Loucy (cell line): ENCODE measurements around the gene ZNF135.

Experiments used
- H2AFZ ChIP-seq: fragments of 200-600 bp; sonication (generic); 2 replicates; pipeline ENCODE4 v1.6.0; 2016; ENCODE audit warnings: antibody characterized with exemption, mild to moderate bottlenecking, low read length, moderate library complexity
- H3F3A ChIP-seq: fragments of 200-600 bp; 2 replicates; pipeline ENCODE4 v1.6.0; 2016; ENCODE audit warnings: antibody characterized with exemption, low read depth, mild to moderate bottlenecking
- H3K27me3 ChIP-seq: fragments of 200-600 bp; sonication (generic); 2 replicates; pipeline ENCODE4 v1.6.1; 2014; ENCODE audit warnings: low read length, mild to moderate bottlenecking; ENCODE audit not compliant: insufficient read depth, poor library complexity, severe bottlenecking
- H3K36me3 ChIP-seq: fragments of 200-600 bp; sonication (generic); 2 replicates; pipeline ENCODE4 v1.6.1; 2016; ENCODE audit warnings: low read length; ENCODE audit not compliant: insufficient read depth
- H3K4me1 ChIP-seq: fragments of 200-600 bp; sonication (generic); 2 replicates; pipeline ENCODE4 v1.5.1; 2014; ENCODE audit warnings: low read length, mild to moderate bottlenecking; ENCODE audit not compliant: insufficient read depth, poor library complexity, severe bottlenecking
- H3K4me2 ChIP-seq: fragments of 200-600 bp; sonication (generic); 2 replicates; pipeline ENCODE4 v1.6.0; 2014; ENCODE audit warnings: antibody characterized with exemption, low read length, low read depth, mild to moderate bottlenecking; ENCODE audit not compliant: poor library complexity, severe bottlenecking
- H3K4me3 ChIP-seq: fragments of 200-600 bp; sonication (generic); 2 replicates; pipeline ENCODE4 v1.5.1; 2014; ENCODE audit warnings: low read length, mild to moderate bottlenecking, mixed read lengths; ENCODE audit not compliant: poor library complexity, severe bottlenecking
- H3K79me2 ChIP-seq: fragments of 200-600 bp; sonication (generic); 2 replicates; pipeline ENCODE4 v1.6.1; 2014; ENCODE audit warnings: low read length; ENCODE audit not compliant: insufficient read depth
- H3K9ac ChIP-seq: fragments of 200-600 bp; sonication (generic); 2 replicates; pipeline ENCODE4 v1.6.0; 2014; ENCODE audit warnings: mild to moderate bottlenecking, low read depth, low read length, moderate library complexity; ENCODE audit not compliant: poor library complexity, severe bottlenecking
- H3K9me2 ChIP-seq: fragments of 200-600 bp; sonication (generic); replicated peaks from 2 replicates; pipeline ENCODE4 v1.6.1; 2016; ENCODE audit warnings: low read depth, low read length, mixed read lengths
- H3K9me3 ChIP-seq: fragments of 200-600 bp; sonication (generic); 2 replicates; pipeline ENCODE4 v1.6.1; 2014; ENCODE audit warnings: mild to moderate bottlenecking, antibody characterized with exemption, low read length, low read depth; ENCODE audit not compliant: insufficient read depth
- H4K20me1 ChIP-seq: fragments of 200-600 bp; sonication (generic); 2 replicates; pipeline ENCODE4 v1.6.0; 2014; ENCODE audit warnings: antibody characterized with exemption, low read length, mild to moderate bottlenecking; ENCODE audit not compliant: insufficient read depth, poor library complexity, severe bottlenecking
- EZH2phosphoT487 ChIP-seq: fragments of 200-600 bp; IDR thresholded peaks from 2 replicates; pipeline ENCODE4 v1.6.1; 2018; ENCODE audit warnings: antibody characterized with exemption, mild to moderate bottlenecking, moderate library complexity, borderline replicate concordance
- TF ChIP-seq, protein P1 (sequence below): fragments of 200-600 bp; sonication (generic); conservative IDR thresholded peaks from 2 replicates; pipeline ENCODE4 v1.5.1; 2014; ENCODE audit warnings: mild to moderate bottlenecking, antibody characterized with exemption, low read length

Gene ZNF135

GRCh38 chr19:58059003-58059670 lies at the start of gene ZNF135:
TSS of gene ZNF135 (plus strand) at chr19:58059282. CDS start at chr19:58060003, 721 bp downstream.
- Histone ChIP-seq H2AFZ (peak within 1 kb of the TSS; percentile 88), H3K4me2 (peak within 1 kb of the TSS; percentile 65), H3K4me1 (peaks cover 7% of the 10 kb centered on the region), H3K9ac (peak within 1 kb of the TSS; percentile 83), H3K36me3 (no peaks in the 10 kb centered on the region), H3K79me2 (no peaks in the 10 kb centered on the region), H3K4me3 (peak within 1 kb of the TSS; percentile 75), H3K9me3 (peaks cover 7% of the 10 kb centered on the region; the same call in 1 of the 2 replicates), H4K20me1 (no peaks in the 10 kb centered on the region), H3K27me3 (no peaks in the 10 kb centered on the region), H3F3A (no peaks in the 10 kb centered on the region), H3K9me2 (no peaks in the 10 kb centered on the region)
- TF ChIP-seq EZH2phosphoT487 = no peak
- TF ChIP-seq, protein P1, sequence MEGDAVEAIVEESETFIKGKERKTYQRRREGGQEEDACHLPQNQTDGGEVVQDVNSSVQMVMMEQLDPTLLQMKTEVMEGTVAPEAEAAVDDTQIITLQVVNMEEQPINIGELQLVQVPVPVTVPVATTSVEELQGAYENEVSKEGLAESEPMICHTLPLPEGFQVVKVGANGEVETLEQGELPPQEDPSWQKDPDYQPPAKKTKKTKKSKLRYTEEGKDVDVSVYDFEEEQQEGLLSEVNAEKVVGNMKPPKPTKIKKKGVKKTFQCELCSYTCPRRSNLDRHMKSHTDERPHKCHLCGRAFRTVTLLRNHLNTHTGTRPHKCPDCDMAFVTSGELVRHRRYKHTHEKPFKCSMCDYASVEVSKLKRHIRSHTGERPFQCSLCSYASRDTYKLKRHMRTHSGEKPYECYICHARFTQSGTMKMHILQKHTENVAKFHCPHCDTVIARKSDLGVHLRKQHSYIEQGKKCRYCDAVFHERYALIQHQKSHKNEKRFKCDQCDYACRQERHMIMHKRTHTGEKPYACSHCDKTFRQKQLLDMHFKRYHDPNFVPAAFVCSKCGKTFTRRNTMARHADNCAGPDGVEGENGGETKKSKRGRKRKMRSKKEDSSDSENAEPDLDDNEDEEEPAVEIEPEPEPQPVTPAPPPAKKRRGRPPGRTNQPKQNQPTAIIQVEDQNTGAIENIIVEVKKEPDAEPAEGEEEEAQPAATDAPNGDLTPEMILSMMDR = no peak

GRCh38 chr19:58009301-58009665 lies 49.8 kb upstream of the ZNF135 start:
- no peak overlapping the region for H3K4me2 ChIP-seq
- H3K79me2 ChIP-seq = no peaks in the 10 kb centered on the region
- H4K20me1 ChIP-seq = no peaks in the 10 kb centered on the region
- no peak overlapping the region for H2AFZ ChIP-seq
- H3K4me3 ChIP-seq = no peak overlapping the region
- H3K9me2 ChIP-seq = no peaks in the 10 kb centered on the region
- TF ChIP-seq EZH2phosphoT487 = no peak
- TF ChIP-seq, protein P1 = no peak
- H3K9me3 ChIP-seq = peaks cover 6% of the 10 kb centered on the region; the same call in 1 of the 2 replicates
- H3K4me1 ChIP-seq = no peaks in the 10 kb centered on the region
- H3F3A ChIP-seq = no peaks in the 10 kb centered on the region
- 0 out of 2 replicates have a peak, but pooled peaks cover 3% of the 10 kb centered on the region for H3K36me3 ChIP-seq
- H3K9ac ChIP-seq = no peak overlapping the region
- H3K27me3 ChIP-seq = no peaks in the 10 kb centered on the region

- Histone ChIP-seq H3K4me1 (no peaks in the 10 kb centered on the region), H3K79me2 (no peaks in the 10 kb centered on the region), H3K9me2 (no peaks in the 10 kb centered on the region), H3K4me2 (no peak overlapping the region), H3K9me3 (peaks cover 6% of the 10 kb centered on the region; the same call in 1 of the 2 replicates), H3F3A (no peaks in the 10 kb centered on the region), H3K27me3 (no peaks in the 10 kb centered on the region), H4K20me1 (no peaks in the 10 kb centered on the region), H2AFZ (no peak overlapping the region), H3K4me3 (no peak overlapping the region), H3K36me3 (0 out of 2 replicates have a peak, but pooled peaks cover 3% of the 10 kb centered on the region), H3K9ac (no peak overlapping the region)
- TF ChIP-seq, protein P1 = no peak
- TF ChIP-seq EZH2phosphoT487 = no peak
Observed at GRCh38 chr19:58009666-58010301, 49.3 kb upstream of the ZNF135 start.
